Measurements from ENCODE around the gene VAMP3.
A peak's percentile ranks its signal among the peaks of the same experiment; 100 is the strongest.

VAMP3 gene

GRCh38 chr1:7752512-7753417, 18.3 kb upstream of the VAMP3 start (continued):
- TF ChIP-seq ZNF654 (tag by site-specific recombination; IDR thresholded peaks at IDR 0.05; ENCODE audit: low read depth) (peak; percentile 55), KLF1 (tag by site-specific recombination; IDR thresholded peaks at IDR 0.05) (0 out of 2 replicates have a peak, but pooled peaks have one; percentile 13), ZNF791 (tag by site-specific recombination; IDR thresholded peaks at IDR 0.05) (no peak), ZNF23 (tag by site-specific recombination; IDR thresholded peaks at IDR 0.05; ENCODE audit: borderline replicate concordance) (no peak), KLF10 (tag by site-specific recombination; IDR thresholded peaks at IDR 0.05) (no peak), PRDM4 (tag by site-specific recombination; IDR thresholded peaks at IDR 0.05) (peak; percentile 99), SP3 (tag by site-specific recombination; IDR thresholded peaks at IDR 0.05) (no peak), ELK4 (IDR thresholded peaks at IDR 0.05; ENCODE audit: borderline replicate concordance, low read depth, low read length) (no peak), ZNF26 (tag by site-specific recombination; IDR thresholded peaks at IDR 0.05) (no peak), ZBTB1 (tag by site-specific recombination; IDR thresholded peaks at IDR 0.05) (no peak), REST (tag by site-specific recombination; IDR thresholded peaks at IDR 0.05) (no peak), ZNF239 (tag by site-specific recombination; IDR thresholded peaks at IDR 0.05) (no peak), ZNF792 (tag by site-specific recombination; IDR thresholded peaks at IDR 0.05) (no peak), ZBTB49 (tag by site-specific recombination; IDR thresholded peaks at IDR 0.05; ENCODE audit: low read depth) (no peak), KLF8 (tag by site-specific recombination; IDR thresholded peaks at IDR 0.05) (no peak), MZF1 (tag by site-specific recombination; IDR thresholded peaks at IDR 0.05; ENCODE audit: borderline replicate concordance) (peak; percentile 54; the same call in 1 of the 2 replicates), ZNF391 (tag by site-specific recombination; IDR thresholded peaks at IDR 0.05; ENCODE audit: borderline replicate concordance, low read depth) (no peak), TRIM28 (IDR thresholded peaks at IDR 0.05; ENCODE audit: borderline replicate concordance, low read length) (peak; percentile 92; the same call in 1 of the 2 replicates), ZNF488 (tag by site-specific recombination; IDR thresholded peaks at IDR 0.05) (no peak), BCL11A (tag by site-specific recombination; IDR thresholded peaks at IDR 0.05; ENCODE audit: low read depth) (0 out of 2 replicates have a peak, but pooled peaks have one; percentile 51), ZNF830 (tag by site-specific recombination; IDR thresholded peaks at IDR 0.05; ENCODE audit: low read depth) (no peak), CTCF (tag by site-specific recombination; IDR thresholded peaks at IDR 0.05) (peak; percentile 50), IKZF3 (tag by site-specific recombination; IDR thresholded peaks at IDR 0.05) (0 out of 2 replicates have a peak, but pooled peaks have one; percentile 27), GFI1B (tag by site-specific recombination; IDR thresholded peaks at IDR 0.05) (0 out of 2 replicates have a peak, but pooled peaks have one; percentile 7)

All from HEK293 (cell line).